Measurements from ENCODE around the gene LRRC75B. TPM values are rescaled to one million over a fixed set of nuclear protein-coding genes. Genes with fewer than 3 reads are reported as not detected.

The LRRC75B gene
- total RNA-seq, 1 experiment from 2014 or later = 0.86 TPM

- Histone ChIP-seq H3K4me1 (ENCODE audit: insufficient read depth, low read length, poor library complexity, severe bottlenecking) (peaks cover 16% of the 10 kb centered on the region), H3K9me3 (ENCODE audit: low read depth, low read length, poor library complexity, severe bottlenecking) (no peaks in the 10 kb centered on the region), H3K4me3 (ENCODE audit: low read depth, low read length, poor library complexity, severe bottlenecking) (no peak overlapping the region), H3K27ac (ENCODE audit: low read depth, low read length, poor library complexity, severe bottlenecking) (no peak overlapping the region), H3K27me3 (replicated peaks; ENCODE audit: insufficient read depth, low read depth, low read length, poor library complexity) (no peaks in the 10 kb centered on the region), H3K36me3 (ENCODE audit: insufficient read depth, low read length, poor library complexity, severe bottlenecking) (no peaks in the 10 kb centered on the region)
- no TSS peak for BruUV-seq (replicated peaks)
- intact Hi-C loops (cut with micrococcal nuclease; ENCODE audit: unreplicated experiment) = no loop called here
- TF ChIP-seq CTCF (conservative IDR thresholded peaks at IDR 0.05; ENCODE audit: low read depth, low read length) = no peak
- TF ChIP-seq EZH2 (IDR thresholded peaks at IDR 0.05; ENCODE audit: borderline replicate concordance, low read depth, low read length, poor library complexity, severe bottlenecking) = no peak
- CTCF ChIA-PET = no interaction called here
- DNase-seq (ENCODE audit: low spot score) = no peak
- POLR2A ChIA-PET (ENCODE audit: low non-redundant PET) = no interaction called here
Observed at GRCh38 chr22:24584871-24585411, 7.9 kb downstream of the LRRC75B start.

DNA sequence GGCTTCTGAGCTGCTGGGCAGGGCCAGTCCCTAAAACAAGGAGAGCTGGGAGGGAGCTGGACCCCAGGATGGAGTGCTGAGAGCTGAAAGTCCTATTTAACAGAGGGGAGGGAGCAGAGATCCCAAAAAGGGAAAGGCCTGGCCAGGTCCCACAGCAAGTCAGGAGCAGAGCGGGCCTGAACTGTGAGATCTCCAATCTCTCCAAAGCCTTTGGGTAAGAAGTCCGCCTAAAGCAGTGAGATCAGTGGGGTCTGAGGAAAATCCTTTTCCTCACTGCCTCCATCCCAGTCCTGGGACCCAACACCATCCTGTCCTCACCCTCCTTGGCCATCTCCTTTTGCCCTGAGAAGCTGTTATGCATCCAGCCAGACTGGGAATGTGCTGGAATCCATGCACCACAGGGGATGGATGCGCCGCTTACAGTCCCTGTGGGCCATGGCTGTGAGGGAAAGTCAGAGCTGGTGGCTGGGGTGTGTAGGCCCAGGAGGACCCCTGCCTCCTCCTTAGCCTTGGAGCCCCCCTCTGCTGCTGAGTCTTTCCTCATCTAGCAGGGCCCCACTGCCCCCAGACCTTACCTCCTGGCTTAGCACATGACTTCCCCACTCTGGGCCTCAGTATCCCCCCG is 8.6 kb downstream of the LRRC75B start:
- Histone ChIP-seq H3K4me1 (ENCODE audit: insufficient read depth, low read length, poor library complexity, severe bottlenecking) (peaks cover 18% of the 10 kb centered on the region), H3K27me3 (replicated peaks; ENCODE audit: insufficient read depth, low read depth, low read length, poor library complexity) (no peaks in the 10 kb centered on the region), H3K36me3 (ENCODE audit: insufficient read depth, low read length, poor library complexity, severe bottlenecking) (no peaks in the 10 kb centered on the region), H3K27ac (ENCODE audit: low read depth, low read length, poor library complexity, severe bottlenecking) (peak overlapping the region; percentile 55), H3K9me3 (ENCODE audit: low read depth, low read length, poor library complexity, severe bottlenecking) (no peaks in the 10 kb centered on the region), H3K4me3 (ENCODE audit: low read depth, low read length, poor library complexity, severe bottlenecking) (no peak overlapping the region)
- no TSS peak for BruUV-seq (replicated peaks)
- TF ChIP-seq EZH2 (IDR thresholded peaks at IDR 0.05; ENCODE audit: borderline replicate concordance, low read depth, low read length, poor library complexity, severe bottlenecking) = no peak
- no peak for TF ChIP-seq CTCF (conservative IDR thresholded peaks at IDR 0.05; ENCODE audit: low read depth, low read length)
- POLR2A ChIA-PET (ENCODE audit: low non-redundant PET) = no interaction called here
- intact Hi-C loops (cut with micrococcal nuclease; ENCODE audit: unreplicated experiment) = no loop called here
- CTCF ChIA-PET = no interaction called here
- no peak for DNase-seq (ENCODE audit: low spot score)

- Histone ChIP-seq H3K27me3 (replicated peaks; ENCODE audit: insufficient read depth, low read depth, low read length, poor library complexity) (no peaks in the 10 kb centered on the region), H3K4me1 (ENCODE audit: insufficient read depth, low read length, poor library complexity, severe bottlenecking) (peaks cover 26% of the 10 kb centered on the region), H3K27ac (ENCODE audit: low read depth, low read length, poor library complexity, severe bottlenecking) (peak overlapping the region; percentile 55), H3K36me3 (ENCODE audit: insufficient read depth, low read length, poor library complexity, severe bottlenecking) (no peaks in the 10 kb centered on the region), H3K9me3 (ENCODE audit: low read depth, low read length, poor library complexity, severe bottlenecking) (no peaks in the 10 kb centered on the region), H3K4me3 (ENCODE audit: low read depth, low read length, poor library complexity, severe bottlenecking) (no peak overlapping the region)
- BruUV-seq (replicated peaks) = no TSS peak
- intact Hi-C loops (cut with micrococcal nuclease; ENCODE audit: unreplicated experiment) = no loop called here
- ChIA-PET CTCF (no interaction called here), POLR2A (ENCODE audit: low non-redundant PET) (no interaction called here)
- TF ChIP-seq EZH2 (IDR thresholded peaks at IDR 0.05; ENCODE audit: borderline replicate concordance, low read depth, low read length, poor library complexity, severe bottlenecking) (no peak), CTCF (conservative IDR thresholded peaks at IDR 0.05; ENCODE audit: low read depth, low read length) (no peak)
- peak; percentile 54 for DNase-seq (ENCODE audit: low spot score)
Observed at GRCh38 chr22:24583221-24584165, 9.4 kb downstream of the LRRC75B start.
